Muscle layer of duodenum (tissue), 2 donors: Measurements from ENCODE around the gene SPTBN4.
"Not testable (repeated sequence)": the region's sequence is repeated elsewhere in the genome, so short reads cannot be mapped to it uniquely, and the experiment has no call there.

Source experiments
- H3K27ac ChIP-seq: one replicate; pipeline ENCODE4 v1.7.0; 2013; ENCODE audit warnings: mild to moderate bottlenecking, low read length
- H3K27me3 ChIP-seq: one replicate; pipeline ENCODE4 v1.7.0; 2013; ENCODE audit warnings: low read depth, mild to moderate bottlenecking, control low read depth, low read length
- H3K36me3 ChIP-seq, 2 donors: one replicate each; pipeline ENCODE4 v1.7.0; 2013; ENCODE audit warnings: low read length in 2 of 2, control low read depth in 1 of 2, mild to moderate bottlenecking in 1 of 2; ENCODE audit not compliant: insufficient read depth in 2 of 2, control insufficient read depth in 1 of 2
- H3K4me1 ChIP-seq, 2 donors: one replicate each; pipeline ENCODE4 v1.7.0; 2013; ENCODE audit warnings: low read length in 2 of 2, mild to moderate bottlenecking in 2 of 2, control low read depth in 1 of 2, moderate library complexity in 1 of 2; ENCODE audit not compliant: insufficient read depth in 2 of 2, control insufficient read depth in 1 of 2
- H3K4me3 ChIP-seq, 2 donors: one replicate each; pipeline ENCODE4 v1.7.0; 2013; ENCODE audit warnings: low read length in 2 of 2, low read depth in 1 of 2, mild to moderate bottlenecking in 1 of 2
- H3K9me3 ChIP-seq, 2 donors: one replicate each; pipeline ENCODE4 v1.7.0; 2013; ENCODE audit warnings: low read length in 2 of 2, control low read depth in 1 of 2, mild to moderate bottlenecking in 1 of 2; ENCODE audit not compliant: control insufficient read depth in 1 of 2
- donor health status: healthy.

SPTBN4 gene

GRCh38 chr19:40621966-40622772, 155.4 kb downstream of the SPTBN4 start:
- H3K4me3 ChIP-seq, result no peak overlapping the region
- H3K36me3 ChIP-seq, result peaks cover 20 to 26% of the 10 kb centered on the region in 2 donors
- H3K9me3 ChIP-seq, result no peaks in the 10 kb centered on the region
- H3K27me3 ChIP-seq, result no peaks in the 10 kb centered on the region
- no peaks in the 10 kb centered on the region for H3K4me1 ChIP-seq
- no peak overlapping the region for H3K27ac ChIP-seq

GRCh38 chr19:40622773-40623075, 155.9 kb downstream of the SPTBN4 start:
- Histone ChIP-seq H3K27me3 (no peaks in the 10 kb centered on the region), H3K9me3 (no peaks in the 10 kb centered on the region), H3K4me3 (no peak overlapping the region), H3K36me3 (peaks cover 20 to 26% of the 10 kb centered on the region in 2 donors), H3K27ac (no peak overlapping the region), H3K4me1 (no peaks in the 10 kb centered on the region)

DNA sequence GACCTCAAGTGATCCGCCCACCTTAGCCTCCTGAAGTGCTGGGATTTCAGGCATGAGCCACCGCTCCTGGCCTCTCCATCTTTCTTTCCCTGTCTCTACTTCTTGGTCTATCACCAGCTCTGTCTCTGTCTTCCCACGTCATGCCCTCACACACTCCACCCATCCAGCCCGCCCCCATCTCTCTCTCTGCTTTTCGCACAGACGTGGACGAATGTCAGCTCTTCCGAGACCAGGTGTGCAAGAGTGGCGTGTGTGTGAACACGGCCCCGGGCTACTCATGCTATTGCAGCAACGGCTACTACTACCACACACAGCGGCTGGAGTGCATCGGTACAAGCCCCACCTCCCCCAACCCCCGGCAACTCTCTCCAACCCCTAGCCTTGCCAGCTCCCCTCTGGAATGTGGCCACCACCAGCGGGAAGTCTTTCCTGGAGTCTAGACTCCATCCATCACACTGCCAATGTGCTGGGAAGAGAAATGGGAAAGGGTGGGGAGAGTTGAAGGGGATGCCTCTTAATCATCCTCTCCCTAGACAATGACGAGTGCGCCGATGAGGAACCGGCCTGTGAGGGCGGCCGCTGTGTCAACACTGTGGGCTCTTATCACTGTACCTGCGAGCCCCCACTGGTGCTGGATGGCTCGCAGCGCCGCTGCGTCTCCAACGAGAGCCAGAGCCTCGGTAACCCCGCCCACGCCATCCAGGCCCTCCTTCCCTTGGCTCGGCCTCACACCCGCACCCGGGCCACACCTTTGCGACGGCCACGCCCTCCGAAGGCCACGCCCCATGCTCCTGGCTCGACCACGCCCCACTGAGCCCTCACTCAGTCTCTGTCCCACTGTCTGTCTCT, 156.8 kb downstream of the SPTBN4 start:
- H3K9me3 ChIP-seq, result no peaks in the 10 kb centered on the region
- no peaks in the 10 kb centered on the region for H3K4me1 ChIP-seq
- H3K36me3 ChIP-seq, result peaks cover 20 to 26% of the 10 kb centered on the region in 2 donors
- H3K27me3 ChIP-seq, result no peaks in the 10 kb centered on the region
- H3K4me3 ChIP-seq, result no peak overlapping the region
- H3K27ac ChIP-seq, result no peak overlapping the region

DNA sequence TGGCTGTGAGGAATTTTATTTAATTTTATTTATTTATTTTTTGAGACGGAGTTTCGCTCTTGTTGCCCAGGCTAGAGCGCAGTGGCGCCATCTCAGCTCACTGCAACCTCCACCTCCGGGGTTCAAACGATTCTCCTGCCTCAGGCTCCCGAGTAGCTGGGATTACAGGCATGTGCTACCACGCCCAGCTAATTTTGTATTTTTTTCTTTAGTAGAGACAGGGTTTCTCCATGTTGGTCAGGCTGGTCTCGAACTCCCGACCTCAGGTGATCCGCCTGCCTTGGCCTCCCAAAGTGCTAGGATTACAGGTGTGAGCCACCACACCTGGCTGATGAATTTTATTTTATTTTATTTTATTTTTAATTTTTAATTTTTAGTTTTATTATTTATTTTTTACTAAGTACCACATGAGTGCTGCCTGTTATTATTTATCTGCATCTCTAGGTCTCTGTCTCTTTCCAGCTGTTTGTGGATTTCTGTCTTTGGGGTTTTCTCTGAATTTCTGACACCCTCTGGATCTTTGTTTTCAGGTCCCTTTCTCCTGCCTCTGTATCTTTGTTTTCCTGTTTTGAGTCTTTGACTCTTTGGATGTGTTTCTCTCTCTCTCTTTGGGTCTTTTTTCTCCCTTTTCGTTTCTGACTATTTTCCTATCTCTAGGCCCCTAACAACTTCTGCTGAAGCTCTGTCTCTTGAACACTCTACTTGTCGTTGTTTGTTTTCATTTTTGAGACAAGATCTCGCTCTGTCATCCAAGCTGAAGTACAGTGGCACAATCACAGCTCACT, 157.8 kb downstream of the SPTBN4 start:
- not testable (repeated sequence) for H3K9me3 ChIP-seq, H3K4me3 ChIP-seq, H3K4me1 ChIP-seq, H3K27me3 ChIP-seq, H3K27ac ChIP-seq
- H3K36me3 ChIP-seq, result peaks cover 14 to 31% of the 10 kb centered on the region in 2 donors

- no peaks in the 10 kb centered on the region for H3K4me1 ChIP-seq
- no peaks in the 10 kb centered on the region for H3K9me3 ChIP-seq
- H3K36me3 ChIP-seq, result peaks cover 11 to 30% of the 10 kb centered on the region in 2 donors
- no peaks in the 10 kb centered on the region for H3K27me3 ChIP-seq
- no peak overlapping the region for H3K4me3 ChIP-seq
- H3K27ac ChIP-seq, result no peak overlapping the region
Measured at GRCh38 chr19:40625406-40626120, 158.8 kb downstream of the SPTBN4 start.
